ENCODE data around the gene PHRF1.

The PHRF1 gene

GRCh38 chr11:575996-576768 lies at the start of gene PHRF1:
TSS of gene PHRF1 (plus strand) at chr11:576470. CDS start at chr11:581513, 5,043 bp downstream.
- DNase-seq, result peak; percentile 94

- DNase-seq, result no peak
Measured at GRCh38 chr11:528166-528814, 48.0 kb upstream of the PHRF1 start.

- no peak for DNase-seq
Measured at GRCh38 chr11:528815-529727, 47.2 kb upstream of the PHRF1 start.

GRCh38 chr11:529728-530411 lies 46.4 kb upstream of the PHRF1 start:
- no peak for DNase-seq

- no peak for DNase-seq
Measured at GRCh38 chr11:530960-531831, 45.1 kb upstream of the PHRF1 start.

- no peak for DNase-seq
Measured at GRCh38 chr11:531919-532526, 44.2 kb upstream of the PHRF1 start.

- DNase-seq, result no peak
Measured at GRCh38 chr11:532527-532985, 43.7 kb upstream of the PHRF1 start.

- DNase-seq, result no peak
Measured at GRCh38 chr11:532986-533585, 43.2 kb upstream of the PHRF1 start.

- no peak for DNase-seq
Measured at GRCh38 chr11:533586-534395, 42.5 kb upstream of the PHRF1 start.

- DNase-seq, result no peak
Measured at GRCh38 chr11:534396-535209, 41.7 kb upstream of the PHRF1 start.

GRCh38 chr11:535210-535518 lies 41.1 kb upstream of the PHRF1 start:
- no peak for DNase-seq

- peak; percentile 69 for DNase-seq
Measured at GRCh38 chr11:535519-536454, 40.5 kb upstream of the PHRF1 start, which contains the start of gene HRAS. TSS of gene HRAS (minus strand) at chr11:535576.

- peak; percentile 58 for DNase-seq
Measured at GRCh38 chr11:536841-537621, 39.2 kb upstream of the PHRF1 start, which contains the start of gene LRRC56. TSS of gene LRRC56 (plus strand) at chr11:537527. CDS start at chr11:540685, 3,158 bp downstream.

- no peak for DNase-seq
Measured at GRCh38 chr11:537622-538430, 38.4 kb upstream of the PHRF1 start.

GRCh38 chr11:538431-539051 lies 37.7 kb upstream of the PHRF1 start:
- DNase-seq, result no peak
